ENCODE measurements around the gene SKAP1.

DNA sequence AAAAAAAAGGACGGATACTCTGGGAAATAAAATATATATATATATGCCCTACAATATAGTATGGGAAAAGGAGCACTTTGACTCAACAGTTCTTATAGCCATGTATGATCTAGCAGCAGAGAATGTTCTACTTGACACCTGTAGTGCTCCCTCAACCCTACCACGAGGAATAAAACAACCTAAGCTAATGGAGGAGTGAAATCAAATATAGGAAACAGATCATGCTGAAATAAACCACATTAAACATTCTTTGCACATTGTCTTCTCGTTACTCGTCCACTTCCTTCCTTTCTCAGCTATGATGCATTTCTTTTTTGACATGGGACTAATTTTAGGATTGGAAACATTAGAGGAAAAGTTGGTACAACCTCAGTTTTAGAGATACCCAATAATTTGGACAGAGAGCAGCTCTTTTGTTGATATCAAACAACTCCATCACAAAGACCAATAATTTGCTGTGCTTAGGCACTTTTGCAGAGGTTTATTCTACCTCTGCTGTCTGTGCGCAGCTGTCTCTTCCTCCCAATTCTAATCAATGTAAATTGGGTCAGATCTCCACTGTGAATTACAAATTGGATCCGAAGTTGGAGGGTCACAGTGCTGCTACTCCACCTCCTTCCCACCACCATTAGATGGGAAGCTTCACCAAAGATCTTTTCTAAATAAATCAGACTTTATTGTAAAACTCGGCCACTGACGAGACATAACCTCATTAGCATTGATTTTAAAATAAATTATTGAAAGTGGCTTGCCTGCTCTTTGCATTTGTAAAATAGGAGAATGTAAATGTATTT is 256.6 kb downstream of the SKAP1 start:
- TF ChIP-seq, protein P1, sequence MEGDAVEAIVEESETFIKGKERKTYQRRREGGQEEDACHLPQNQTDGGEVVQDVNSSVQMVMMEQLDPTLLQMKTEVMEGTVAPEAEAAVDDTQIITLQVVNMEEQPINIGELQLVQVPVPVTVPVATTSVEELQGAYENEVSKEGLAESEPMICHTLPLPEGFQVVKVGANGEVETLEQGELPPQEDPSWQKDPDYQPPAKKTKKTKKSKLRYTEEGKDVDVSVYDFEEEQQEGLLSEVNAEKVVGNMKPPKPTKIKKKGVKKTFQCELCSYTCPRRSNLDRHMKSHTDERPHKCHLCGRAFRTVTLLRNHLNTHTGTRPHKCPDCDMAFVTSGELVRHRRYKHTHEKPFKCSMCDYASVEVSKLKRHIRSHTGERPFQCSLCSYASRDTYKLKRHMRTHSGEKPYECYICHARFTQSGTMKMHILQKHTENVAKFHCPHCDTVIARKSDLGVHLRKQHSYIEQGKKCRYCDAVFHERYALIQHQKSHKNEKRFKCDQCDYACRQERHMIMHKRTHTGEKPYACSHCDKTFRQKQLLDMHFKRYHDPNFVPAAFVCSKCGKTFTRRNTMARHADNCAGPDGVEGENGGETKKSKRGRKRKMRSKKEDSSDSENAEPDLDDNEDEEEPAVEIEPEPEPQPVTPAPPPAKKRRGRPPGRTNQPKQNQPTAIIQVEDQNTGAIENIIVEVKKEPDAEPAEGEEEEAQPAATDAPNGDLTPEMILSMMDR (IDR thresholded peaks at IDR 0.05), result no peak
- no peak for TF ChIP-seq POLR2A (IDR thresholded peaks at IDR 0.05)
